ENCODE data around the gene MFGE8.

MFGE8 gene

DNA sequence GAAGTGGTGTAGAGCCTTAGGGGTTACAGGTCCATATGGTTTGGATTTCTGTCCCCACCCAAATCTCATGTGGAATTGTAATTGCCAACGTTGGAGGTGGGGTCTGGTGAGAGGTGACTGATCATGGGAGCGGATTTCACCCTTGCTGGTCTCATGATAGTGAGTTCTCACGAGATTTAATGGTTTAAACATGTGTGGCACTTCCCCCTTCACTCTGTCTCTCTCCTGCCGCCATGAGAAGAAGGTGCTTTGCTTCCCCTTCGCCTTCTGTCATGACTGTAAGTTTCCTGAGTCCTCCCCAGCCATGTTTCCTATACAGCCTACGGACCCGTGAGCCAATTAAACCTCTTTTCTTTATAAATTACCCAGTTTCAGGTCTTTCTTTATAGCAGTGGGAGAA lies 43.1 kb upstream of the MFGE8 start:
- no peak overlapping the region for H3K9ac ChIP-seq (ENCODE audit: low read length)
- H2AFZ ChIP-seq (ENCODE audit: low read depth, low read length, severe bottlenecking): no peak overlapping the region
- H3K27me3 ChIP-seq (ENCODE audit: low read length): no peaks in the 10 kb centered on the region
- H4K20me1 ChIP-seq (ENCODE audit: low read depth, low read length): no peaks in the 10 kb centered on the region
- H3K27ac ChIP-seq (ENCODE audit: low read depth, low read length): no peak overlapping the region
- H3K79me2 ChIP-seq (ENCODE audit: insufficient read depth, low read length): no peaks in the 10 kb centered on the region
- H3F3A ChIP-seq (ENCODE audit: insufficient read depth): no peaks in the 10 kb centered on the region
- H3K4me3 ChIP-seq (ENCODE audit: insufficient read depth, low read length, poor library complexity, severe bottlenecking): no peak overlapping the region
- H3K4me2 ChIP-seq (ENCODE audit: low read depth, low read length, poor library complexity, severe bottlenecking): no peak overlapping the region
- no peaks in the 10 kb centered on the region for H3K36me3 ChIP-seq (ENCODE audit: low read length)
- H3K9me2 ChIP-seq (replicated peaks; ENCODE audit: insufficient read depth, low read length): no peaks in the 10 kb centered on the region
- TF ChIP-seq, protein P1, sequence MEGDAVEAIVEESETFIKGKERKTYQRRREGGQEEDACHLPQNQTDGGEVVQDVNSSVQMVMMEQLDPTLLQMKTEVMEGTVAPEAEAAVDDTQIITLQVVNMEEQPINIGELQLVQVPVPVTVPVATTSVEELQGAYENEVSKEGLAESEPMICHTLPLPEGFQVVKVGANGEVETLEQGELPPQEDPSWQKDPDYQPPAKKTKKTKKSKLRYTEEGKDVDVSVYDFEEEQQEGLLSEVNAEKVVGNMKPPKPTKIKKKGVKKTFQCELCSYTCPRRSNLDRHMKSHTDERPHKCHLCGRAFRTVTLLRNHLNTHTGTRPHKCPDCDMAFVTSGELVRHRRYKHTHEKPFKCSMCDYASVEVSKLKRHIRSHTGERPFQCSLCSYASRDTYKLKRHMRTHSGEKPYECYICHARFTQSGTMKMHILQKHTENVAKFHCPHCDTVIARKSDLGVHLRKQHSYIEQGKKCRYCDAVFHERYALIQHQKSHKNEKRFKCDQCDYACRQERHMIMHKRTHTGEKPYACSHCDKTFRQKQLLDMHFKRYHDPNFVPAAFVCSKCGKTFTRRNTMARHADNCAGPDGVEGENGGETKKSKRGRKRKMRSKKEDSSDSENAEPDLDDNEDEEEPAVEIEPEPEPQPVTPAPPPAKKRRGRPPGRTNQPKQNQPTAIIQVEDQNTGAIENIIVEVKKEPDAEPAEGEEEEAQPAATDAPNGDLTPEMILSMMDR (IDR thresholded peaks at IDR 0.05; ENCODE audit: insufficient read depth, low read length, poor library complexity, severe bottlenecking): no peak
- no peak for TF ChIP-seq EZH2phosphoT487 (conservative IDR thresholded peaks at IDR 0.05; ENCODE audit: low read length)
- no peaks in the 10 kb centered on the region for H3K9me3 ChIP-seq (ENCODE audit: insufficient read depth, low read length)

DNA sequence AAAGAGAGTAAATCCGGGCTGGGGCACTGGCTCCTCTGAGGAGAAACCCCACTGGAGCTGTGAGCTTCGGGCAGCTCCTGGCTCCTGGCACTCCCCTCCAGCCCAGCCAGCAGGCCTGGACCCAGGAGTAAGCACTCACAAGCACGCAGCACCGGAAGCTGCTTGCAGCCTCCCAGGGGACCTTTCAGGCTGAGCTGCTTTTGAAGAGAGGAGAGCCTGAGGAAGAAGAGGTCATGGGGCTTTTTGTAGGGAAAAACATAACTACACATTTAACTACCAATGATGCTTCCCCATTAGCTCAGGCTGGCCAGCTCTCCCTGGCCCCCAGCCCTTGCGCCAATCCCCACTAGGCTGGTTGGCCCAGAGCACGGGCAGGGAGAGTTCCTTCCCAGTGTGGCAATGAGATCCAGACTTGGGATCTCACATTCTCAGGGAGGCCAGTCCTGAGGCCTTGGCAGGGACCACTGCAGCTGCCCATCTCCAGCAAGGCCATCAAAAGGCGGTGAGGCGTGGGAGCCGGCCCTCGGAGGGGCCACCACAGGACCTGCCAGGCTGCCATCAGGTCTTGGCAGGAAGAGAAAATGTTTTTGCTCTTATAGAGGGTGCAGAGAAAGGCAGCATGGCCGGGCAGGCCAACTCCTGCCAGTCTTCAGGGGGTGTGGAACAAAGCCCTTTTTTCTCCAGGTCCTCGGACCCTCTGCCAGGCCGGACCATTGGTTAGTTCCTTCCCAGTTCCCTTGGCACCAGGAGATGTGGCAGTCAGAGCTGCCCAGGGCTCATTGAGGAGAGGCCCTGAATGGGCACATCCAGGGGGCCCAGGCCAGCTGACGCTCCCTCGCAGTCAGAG lies 41.5 kb upstream of the MFGE8 start:
- Histone ChIP-seq H3K79me2 (ENCODE audit: insufficient read depth, low read length) (no peaks in the 10 kb centered on the region), H3K27me3 (ENCODE audit: low read length) (no peaks in the 10 kb centered on the region), H3K4me3 (ENCODE audit: insufficient read depth, low read length, poor library complexity, severe bottlenecking) (no peak overlapping the region), H3K9me2 (replicated peaks; ENCODE audit: insufficient read depth, low read length) (no peaks in the 10 kb centered on the region), H2AFZ (ENCODE audit: low read depth, low read length, severe bottlenecking) (no peak overlapping the region), H3F3A (ENCODE audit: insufficient read depth) (no peaks in the 10 kb centered on the region), H4K20me1 (ENCODE audit: low read depth, low read length) (no peaks in the 10 kb centered on the region), H3K4me2 (ENCODE audit: low read depth, low read length, poor library complexity, severe bottlenecking) (no peak overlapping the region), H3K9ac (ENCODE audit: low read length) (no peak overlapping the region), H3K27ac (ENCODE audit: low read depth, low read length) (no peak overlapping the region), H3K36me3 (ENCODE audit: low read length) (no peaks in the 10 kb centered on the region), H3K9me3 (ENCODE audit: insufficient read depth, low read length) (no peaks in the 10 kb centered on the region)
- no peak for TF ChIP-seq EZH2phosphoT487 (conservative IDR thresholded peaks at IDR 0.05; ENCODE audit: low read length)
- TF ChIP-seq, protein P1 (IDR thresholded peaks at IDR 0.05; ENCODE audit: insufficient read depth, low read length, poor library complexity, severe bottlenecking): no peak

DNA sequence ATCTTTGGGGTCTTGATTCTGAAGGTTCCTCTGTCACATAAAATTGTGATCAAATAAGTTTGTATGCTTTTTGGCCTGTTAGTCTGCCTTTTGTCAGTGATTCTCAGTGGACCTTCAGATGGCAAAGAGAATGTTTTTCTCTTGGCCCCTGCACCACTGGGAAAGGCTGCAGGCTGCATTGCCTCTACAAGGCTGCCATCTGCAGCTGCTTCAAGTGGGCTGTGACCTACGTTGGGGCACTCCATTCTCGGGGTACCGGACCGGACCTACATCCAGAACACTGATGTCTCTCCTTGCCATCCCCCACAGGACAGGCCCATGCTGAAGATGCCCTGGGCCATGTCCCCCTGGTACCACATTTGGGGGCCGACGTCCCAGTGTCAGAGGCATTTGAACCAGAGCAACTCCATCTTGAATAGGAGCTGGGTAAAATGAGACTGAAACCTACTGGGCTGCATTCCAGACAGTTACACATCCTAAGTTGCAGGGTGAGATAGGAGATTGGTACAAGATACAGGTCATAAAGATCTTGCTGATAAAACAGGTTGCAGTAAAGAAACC lies 37.5 kb upstream of the MFGE8 start:
- no peaks in the 10 kb centered on the region for H3K9me2 ChIP-seq (replicated peaks; ENCODE audit: insufficient read depth, low read length)
- H3K4me3 ChIP-seq (ENCODE audit: insufficient read depth, low read length, poor library complexity, severe bottlenecking): no peak overlapping the region
- no peaks in the 10 kb centered on the region for H3K79me2 ChIP-seq (ENCODE audit: insufficient read depth, low read length)
- H3F3A ChIP-seq (ENCODE audit: insufficient read depth): no peaks in the 10 kb centered on the region
- H2AFZ ChIP-seq (ENCODE audit: low read depth, low read length, severe bottlenecking): no peak overlapping the region
- no peaks in the 10 kb centered on the region for H3K27me3 ChIP-seq (ENCODE audit: low read length)
- no peaks in the 10 kb centered on the region for H4K20me1 ChIP-seq (ENCODE audit: low read depth, low read length)
- no peak overlapping the region for H3K9ac ChIP-seq (ENCODE audit: low read length)
- H3K4me2 ChIP-seq (ENCODE audit: low read depth, low read length, poor library complexity, severe bottlenecking): no peak overlapping the region
- TF ChIP-seq, protein P1 (IDR thresholded peaks at IDR 0.05; ENCODE audit: insufficient read depth, low read length, poor library complexity, severe bottlenecking): no peak
- no peak for TF ChIP-seq EZH2phosphoT487 (conservative IDR thresholded peaks at IDR 0.05; ENCODE audit: low read length)
- no peak overlapping the region for H3K27ac ChIP-seq (ENCODE audit: low read depth, low read length)
- H3K36me3 ChIP-seq (ENCODE audit: low read length): no peaks in the 10 kb centered on the region
- H3K9me3 ChIP-seq (ENCODE audit: insufficient read depth, low read length): no peaks in the 10 kb centered on the region
